ENCODE data around the gene CLRN1.

Gene CLRN1

DNA sequence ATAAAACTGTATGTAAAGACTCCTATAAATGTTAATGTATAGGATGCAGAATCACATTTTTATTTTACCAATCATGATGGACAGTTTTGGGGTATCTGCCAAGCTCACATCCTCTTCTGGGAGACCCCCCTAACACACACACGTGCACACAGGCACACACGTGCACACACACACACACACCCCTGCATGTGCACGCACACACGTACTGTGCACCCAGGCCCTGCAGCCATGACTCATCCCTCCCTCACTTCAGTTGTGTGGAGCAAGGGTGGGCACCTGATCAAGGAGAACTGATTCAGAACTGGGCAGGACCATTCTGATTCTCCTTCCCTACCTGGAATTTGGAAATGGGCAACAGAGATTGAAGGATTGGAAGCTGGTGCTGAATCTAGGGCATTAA, 51.3 kb downstream of the CLRN1 start:
- TF ChIP-seq EZH2phosphoT487 (IDR thresholded peaks at IDR 0.05; ENCODE audit: low read depth), result no peak
- TF ChIP-seq, protein P1, sequence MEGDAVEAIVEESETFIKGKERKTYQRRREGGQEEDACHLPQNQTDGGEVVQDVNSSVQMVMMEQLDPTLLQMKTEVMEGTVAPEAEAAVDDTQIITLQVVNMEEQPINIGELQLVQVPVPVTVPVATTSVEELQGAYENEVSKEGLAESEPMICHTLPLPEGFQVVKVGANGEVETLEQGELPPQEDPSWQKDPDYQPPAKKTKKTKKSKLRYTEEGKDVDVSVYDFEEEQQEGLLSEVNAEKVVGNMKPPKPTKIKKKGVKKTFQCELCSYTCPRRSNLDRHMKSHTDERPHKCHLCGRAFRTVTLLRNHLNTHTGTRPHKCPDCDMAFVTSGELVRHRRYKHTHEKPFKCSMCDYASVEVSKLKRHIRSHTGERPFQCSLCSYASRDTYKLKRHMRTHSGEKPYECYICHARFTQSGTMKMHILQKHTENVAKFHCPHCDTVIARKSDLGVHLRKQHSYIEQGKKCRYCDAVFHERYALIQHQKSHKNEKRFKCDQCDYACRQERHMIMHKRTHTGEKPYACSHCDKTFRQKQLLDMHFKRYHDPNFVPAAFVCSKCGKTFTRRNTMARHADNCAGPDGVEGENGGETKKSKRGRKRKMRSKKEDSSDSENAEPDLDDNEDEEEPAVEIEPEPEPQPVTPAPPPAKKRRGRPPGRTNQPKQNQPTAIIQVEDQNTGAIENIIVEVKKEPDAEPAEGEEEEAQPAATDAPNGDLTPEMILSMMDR (IDR thresholded peaks at IDR 0.05; ENCODE audit: low read depth, low read length), result no peak
- H3K9me3 ChIP-seq (ENCODE audit: insufficient read depth, low read length), result no peaks in the 10 kb centered on the region

DNA sequence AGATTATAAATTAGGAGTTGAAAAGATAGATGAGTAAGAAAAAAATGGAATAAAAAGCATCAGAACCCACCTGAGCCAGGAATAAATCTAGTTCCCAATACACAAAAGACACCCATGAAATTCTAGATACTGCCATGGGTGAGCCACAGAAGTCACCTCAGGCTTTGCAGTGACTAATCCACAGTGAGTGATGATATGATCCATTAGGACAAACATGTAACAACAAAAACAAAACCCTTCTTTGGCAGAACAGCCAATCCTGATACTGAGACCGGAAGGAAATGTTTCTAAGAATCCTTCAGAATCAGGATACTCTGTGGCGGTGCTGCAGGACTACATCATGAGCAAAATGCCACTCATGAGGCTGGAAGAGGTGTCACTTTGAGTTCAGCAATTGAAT, 52.3 kb downstream of the CLRN1 start:
- TF ChIP-seq, protein P1 (IDR thresholded peaks at IDR 0.05; ENCODE audit: low read depth, low read length), result no peak
- no peak for TF ChIP-seq EZH2phosphoT487 (IDR thresholded peaks at IDR 0.05; ENCODE audit: low read depth)
- peaks cover 14% of the 10 kb centered on the region for H3K4me1 ChIP-seq (ENCODE audit: low read length)
- H3K27me3 ChIP-seq (ENCODE audit: low read depth, low read length), result peaks cover 33% of the 10 kb centered on the region

More for the DNA sequence above, 51.3 kb downstream of the CLRN1 start:
- Histone ChIP-seq H3K4me3 (ENCODE audit: low read length) (no peak overlapping the region), H3K36me3 (replicated peaks; ENCODE audit: low read depth, low read length) (no peaks in the 10 kb centered on the region), H2AFZ (ENCODE audit: low read depth, low read length) (no peak overlapping the region), H4K20me1 (ENCODE audit: insufficient read depth, low read length) (no peaks in the 10 kb centered on the region), H3K27me3 (ENCODE audit: low read depth, low read length) (peaks cover 31% of the 10 kb centered on the region), H3K79me2 (ENCODE audit: low read length) (no peaks in the 10 kb centered on the region), H3K4me1 (ENCODE audit: low read length) (peaks cover 23% of the 10 kb centered on the region), H3K9ac (ENCODE audit: low read length) (no peak overlapping the region), H3K4me2 (ENCODE audit: low read length) (no peak overlapping the region), H3K27ac (ENCODE audit: low read length) (no peak overlapping the region)

DNA sequence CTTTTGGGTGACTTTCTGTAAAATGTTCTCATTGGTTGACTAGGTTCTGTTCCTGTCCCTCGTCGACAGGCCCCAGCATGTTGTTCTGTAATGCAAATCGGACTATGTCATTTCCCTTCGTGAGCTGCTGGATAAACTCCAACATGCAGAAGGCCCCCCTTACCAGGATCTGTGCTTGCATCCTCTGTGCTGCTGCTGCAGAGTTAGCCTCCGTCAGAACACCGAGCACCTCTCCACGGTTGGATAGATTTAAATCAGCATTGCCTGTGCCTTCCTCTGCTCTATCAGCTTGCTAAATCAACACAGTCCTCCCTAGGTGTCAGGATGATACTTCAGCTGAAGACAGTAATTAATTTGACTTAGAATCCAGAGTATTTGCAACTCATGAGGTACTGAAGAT, 54.6 kb downstream of the CLRN1 start:
- Histone ChIP-seq H3K4me1 (ENCODE audit: low read length) (peaks cover 15% of the 10 kb centered on the region), H3K9ac (ENCODE audit: low read length) (no peak overlapping the region), H3K27me3 (ENCODE audit: low read depth, low read length) (peaks cover 33% of the 10 kb centered on the region), H3K79me2 (ENCODE audit: low read length) (no peaks in the 10 kb centered on the region), H3K36me3 (replicated peaks; ENCODE audit: low read depth, low read length) (no peaks in the 10 kb centered on the region), H3K9me3 (ENCODE audit: insufficient read depth, low read length) (no peaks in the 10 kb centered on the region), H3K4me3 (ENCODE audit: low read length) (no peak overlapping the region), H3K4me2 (ENCODE audit: low read length) (no peak overlapping the region), H3K27ac (ENCODE audit: low read length) (no peak overlapping the region), H4K20me1 (ENCODE audit: insufficient read depth, low read length) (no peaks in the 10 kb centered on the region), H2AFZ (ENCODE audit: low read depth, low read length) (no peak overlapping the region)
- TF ChIP-seq, protein P1 (IDR thresholded peaks at IDR 0.05; ENCODE audit: low read depth, low read length), result no peak

More for the DNA sequence above, 52.3 kb downstream of the CLRN1 start:
- Histone ChIP-seq H3K27ac (ENCODE audit: low read length) (no peak overlapping the region), H3K36me3 (replicated peaks; ENCODE audit: low read depth, low read length) (no peaks in the 10 kb centered on the region), H3K4me3 (ENCODE audit: low read length) (no peak overlapping the region), H3K4me2 (ENCODE audit: low read length) (no peak overlapping the region), H2AFZ (ENCODE audit: low read depth, low read length) (no peak overlapping the region), H3K9me3 (ENCODE audit: insufficient read depth, low read length) (no peaks in the 10 kb centered on the region), H3K79me2 (ENCODE audit: low read length) (no peaks in the 10 kb centered on the region), H4K20me1 (ENCODE audit: insufficient read depth, low read length) (no peaks in the 10 kb centered on the region), H3K9ac (ENCODE audit: low read length) (no peak overlapping the region)

DNA sequence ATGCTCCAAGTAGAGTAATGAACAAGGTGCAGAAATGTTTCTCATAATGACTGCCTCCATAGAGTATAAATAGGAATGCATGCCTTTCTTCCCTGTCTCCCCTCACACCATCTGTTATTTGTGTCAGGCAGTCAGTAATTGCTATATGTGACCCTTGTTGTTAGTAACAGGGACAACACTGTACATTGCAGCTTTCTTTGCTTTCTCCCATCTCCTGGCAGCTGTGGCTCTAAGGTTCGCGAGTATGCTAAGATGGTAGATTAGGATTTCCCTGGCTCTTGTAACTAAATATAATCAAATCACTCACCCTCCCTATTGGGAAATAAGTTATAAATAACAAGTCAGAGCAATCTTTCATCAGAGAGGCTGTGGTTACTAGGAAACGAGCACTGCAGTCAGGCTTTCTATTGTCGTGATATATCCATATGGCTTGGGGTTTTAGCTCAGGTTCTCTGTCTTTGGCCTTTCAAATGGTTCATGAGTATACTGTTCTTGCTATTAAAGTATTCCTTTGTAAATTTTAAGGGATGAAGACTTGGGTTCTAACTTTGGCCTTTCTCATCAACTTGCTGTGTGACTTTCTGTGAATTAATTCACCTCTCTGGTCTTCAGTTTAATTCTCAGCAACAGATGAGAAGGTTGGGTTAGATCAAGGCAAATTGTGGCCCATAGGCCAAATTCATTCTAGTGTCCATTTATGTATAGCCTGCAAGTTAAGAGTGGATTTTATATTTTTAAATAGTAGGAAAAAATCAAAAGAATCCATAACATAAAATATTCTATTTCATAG, 59.2 kb downstream of the CLRN1 start:
- Histone ChIP-seq H3K4me3 (ENCODE audit: low read length) (no peak overlapping the region), H3K4me1 (ENCODE audit: low read length) (peaks cover 35% of the 10 kb centered on the region), H3K27me3 (ENCODE audit: low read depth, low read length) (peaks cover 51% of the 10 kb centered on the region), H3K36me3 (replicated peaks; ENCODE audit: low read depth, low read length) (no peaks in the 10 kb centered on the region), H2AFZ (ENCODE audit: low read depth, low read length) (no peak overlapping the region), H3K9ac (ENCODE audit: low read length) (no peak overlapping the region), H3K79me2 (ENCODE audit: low read length) (no peaks in the 10 kb centered on the region), H3K4me2 (ENCODE audit: low read length) (peak overlapping the region; percentile 58), H3K9me3 (ENCODE audit: insufficient read depth, low read length) (no peaks in the 10 kb centered on the region), H4K20me1 (ENCODE audit: insufficient read depth, low read length) (no peaks in the 10 kb centered on the region), H3K27ac (ENCODE audit: low read length) (no peak overlapping the region)
- no peak for TF ChIP-seq EZH2phosphoT487 (IDR thresholded peaks at IDR 0.05; ENCODE audit: low read depth)
- TF ChIP-seq, protein P1 (IDR thresholded peaks at IDR 0.05; ENCODE audit: low read depth, low read length), result no peak

Data from OCI-LY3 (cell line).